ENCODE data around the gene STAT5B.
"Not testable (repeated sequence)": the region's sequence is repeated elsewhere in the genome, so short reads cannot be mapped to it uniquely, and the experiment has no call there.

STAT5B gene

GRCh38 chr17:42276359-42276608 is at the start of gene STAT5B:
TSS of gene STAT5B (minus strand) at chr17:42276391. CDS start at chr17:42232127, 44,264 bp downstream.
- Histone ChIP-seq H3K9ac (peak within 1 kb of the TSS; percentile 70), H3K36me3 (ENCODE audit: control insufficient read depth, insufficient read depth, low read length) (no peaks in the 10 kb centered on the region), H2AFZ (peak within 1 kb of the TSS; percentile 100), H3K79me2 (peaks cover 10% of the 10 kb centered on the region), H3K27me3 (ENCODE audit: control insufficient read depth, insufficient read depth, low read length) (no peaks in the 10 kb centered on the region), H3K9me3 (ENCODE audit: control insufficient read depth, low read length) (no peaks in the 10 kb centered on the region), H3K27ac (peak within 1 kb of the TSS; percentile 54), H3K4me3 (ENCODE audit: low read depth, low read length) (peak within 1 kb of the TSS; percentile 81), H3K4me1 (peaks cover 6% of the 10 kb centered on the region), H3K4me2 (ENCODE audit: low read length) (peak within 1 kb of the TSS; percentile 96)
- no peak for TF ChIP-seq CTCF (IDR thresholded peaks at IDR 0.05)

- no peaks in the 10 kb centered on the region for H3K27me3 ChIP-seq (ENCODE audit: control insufficient read depth, insufficient read depth, low read length)
- H3K4me3 ChIP-seq (ENCODE audit: low read depth, low read length): no peak overlapping the region
- no peak overlapping the region for H3K27ac ChIP-seq
- H3K4me2 ChIP-seq (ENCODE audit: low read length): no peak overlapping the region
- H3K36me3 ChIP-seq (ENCODE audit: control insufficient read depth, insufficient read depth, low read length): no peaks in the 10 kb centered on the region
- H3K9ac ChIP-seq: no peak overlapping the region
- TF ChIP-seq CTCF (IDR thresholded peaks at IDR 0.05): no peak
- no peaks in the 10 kb centered on the region for H3K9me3 ChIP-seq (ENCODE audit: control insufficient read depth, low read length)
- H2AFZ ChIP-seq: no peak overlapping the region
- H3K79me2 ChIP-seq: peaks cover 7% of the 10 kb centered on the region
- H3K4me1 ChIP-seq: no peaks in the 10 kb centered on the region
Measured at GRCh38 chr17:42325026-42325425, 48.8 kb upstream of the STAT5B start.

GRCh38 chr17:42323268-42323773 is 47.1 kb upstream of the STAT5B start:
- Histone ChIP-seq H3K4me3 (ENCODE audit: low read depth, low read length) (no peak overlapping the region), H3K27me3 (ENCODE audit: control insufficient read depth, insufficient read depth, low read length) (no peaks in the 10 kb centered on the region), H3K4me1 (no peaks in the 10 kb centered on the region), H3K36me3 (ENCODE audit: control insufficient read depth, insufficient read depth, low read length) (no peaks in the 10 kb centered on the region), H3K79me2 (peaks cover 7% of the 10 kb centered on the region), H2AFZ (peak overlapping the region; percentile 29), H3K9ac (no peak overlapping the region), H3K4me2 (ENCODE audit: low read length) (no peak overlapping the region), H3K9me3 (ENCODE audit: control insufficient read depth, low read length) (no peaks in the 10 kb centered on the region), H3K27ac (no peak overlapping the region)
- no peak for TF ChIP-seq CTCF (IDR thresholded peaks at IDR 0.05)

- no peaks in the 10 kb centered on the region for H3K4me1 ChIP-seq
- H2AFZ ChIP-seq: peak overlapping the region; percentile 29
- H3K9me3 ChIP-seq (ENCODE audit: control insufficient read depth, low read length): no peaks in the 10 kb centered on the region
- no peak overlapping the region for H3K4me2 ChIP-seq (ENCODE audit: low read length)
- H3K27ac ChIP-seq: peak overlapping the region; percentile 20
- H3K79me2 ChIP-seq: peaks cover 7% of the 10 kb centered on the region
- no peak overlapping the region for H3K4me3 ChIP-seq (ENCODE audit: low read depth, low read length)
- H3K9ac ChIP-seq: no peak overlapping the region
- no peaks in the 10 kb centered on the region for H3K27me3 ChIP-seq (ENCODE audit: control insufficient read depth, insufficient read depth, low read length)
- no peaks in the 10 kb centered on the region for H3K36me3 ChIP-seq (ENCODE audit: control insufficient read depth, insufficient read depth, low read length)
- peak; percentile 99 for TF ChIP-seq CTCF (IDR thresholded peaks at IDR 0.05)
Measured at GRCh38 chr17:42322382-42323267, 46.4 kb upstream of the STAT5B start.

GRCh38 chr17:42321555-42321954 is 45.4 kb upstream of the STAT5B start:
- Histone ChIP-seq H3K79me2 (peaks cover 7% of the 10 kb centered on the region), H3K9me3 (ENCODE audit: control insufficient read depth, low read length) (no peaks in the 10 kb centered on the region), H3K4me2 (ENCODE audit: low read length) (no peak overlapping the region), H3K36me3 (ENCODE audit: control insufficient read depth, insufficient read depth, low read length) (no peaks in the 10 kb centered on the region), H3K27me3 (ENCODE audit: control insufficient read depth, insufficient read depth, low read length) (no peaks in the 10 kb centered on the region), H3K4me3 (ENCODE audit: low read depth, low read length) (no peak overlapping the region), H3K9ac (no peak overlapping the region), H2AFZ (no peak overlapping the region), H3K4me1 (no peaks in the 10 kb centered on the region), H3K27ac (no peak overlapping the region)
- TF ChIP-seq CTCF (IDR thresholded peaks at IDR 0.05): no peak

GRCh38 chr17:42317967-42318366 is 41.8 kb upstream of the STAT5B start:
- not testable (repeated sequence) for H3K9me3 ChIP-seq (ENCODE audit: control insufficient read depth, low read length); H2AFZ ChIP-seq; H3K4me3 ChIP-seq (ENCODE audit: low read depth, low read length); H3K4me2 ChIP-seq (ENCODE audit: low read length); H3K27ac ChIP-seq; H3K4me1 ChIP-seq; H3K79me2 ChIP-seq; H3K9ac ChIP-seq; H3K27me3 ChIP-seq (ENCODE audit: control insufficient read depth, insufficient read depth, low read length); H3K36me3 ChIP-seq (ENCODE audit: control insufficient read depth, insufficient read depth, low read length)
